ENCODE measurements around the gene CHST8.

CHST8 gene

GRCh38 chr19:33670398-33670797 is 48.6 kb downstream of the CHST8 start:
- Histone ChIP-seq H3K9ac (ENCODE audit: low read depth in 1 of 2, low read length in 2 of 2) (no peak overlapping the region), H3K4me3 (ENCODE audit: low read length in 2 of 2) (no peak overlapping the region), H3K9me3 (ENCODE audit: control insufficient read depth in 2 of 2, low read length in 2 of 2) (no peaks in the 10 kb centered on the region), H3K36me3 (ENCODE audit: control insufficient read depth in 2 of 2, insufficient read depth in 2 of 2, low read length in 2 of 2) (no peaks in the 10 kb centered on the region), H3K27me3 (ENCODE audit: control insufficient read depth in 2 of 2, insufficient read depth in 2 of 2, low read length in 2 of 2) (no peaks in the 10 kb centered on the region), H3K27ac (ENCODE audit: low read depth in 2 of 2, low read length in 2 of 2) (no peak overlapping the region), H3K4me1 (ENCODE audit: control insufficient read depth in 2 of 2, insufficient read depth in 2 of 2, low read length in 2 of 2) (no peaks in the 10 kb centered on the region)

- H3K36me3 ChIP-seq (ENCODE audit: control insufficient read depth in 2 of 2, insufficient read depth in 2 of 2, low read length in 2 of 2) = no peaks in the 10 kb centered on the region
- H3K4me3 ChIP-seq (ENCODE audit: low read length in 2 of 2) = no peak overlapping the region
- no peak overlapping the region for H3K27ac ChIP-seq (ENCODE audit: low read depth in 2 of 2, low read length in 2 of 2)
- no peaks in the 10 kb centered on the region for H3K4me1 ChIP-seq (ENCODE audit: control insufficient read depth in 2 of 2, insufficient read depth in 2 of 2, low read length in 2 of 2)
- H3K9me3 ChIP-seq (ENCODE audit: control insufficient read depth in 2 of 2, low read length in 2 of 2) = no peaks in the 10 kb centered on the region
- no peak overlapping the region for H3K9ac ChIP-seq (ENCODE audit: low read depth in 1 of 2, low read length in 2 of 2)
- no peaks in the 10 kb centered on the region for H3K27me3 ChIP-seq (ENCODE audit: control insufficient read depth in 2 of 2, insufficient read depth in 2 of 2, low read length in 2 of 2)
These were observed 49.5 kb downstream of the CHST8 start for GRCh38 chr19:33671211-33671610.

GRCh38 chr19:33673258-33673875 is 51.6 kb downstream of the CHST8 start:
- Histone ChIP-seq H3K27me3 (ENCODE audit: control insufficient read depth in 2 of 2, insufficient read depth in 2 of 2, low read length in 2 of 2) (no peaks in the 10 kb centered on the region), H3K9me3 (ENCODE audit: control insufficient read depth in 2 of 2, low read length in 2 of 2) (no peaks in the 10 kb centered on the region), H3K36me3 (ENCODE audit: control insufficient read depth in 2 of 2, insufficient read depth in 2 of 2, low read length in 2 of 2) (no peaks in the 10 kb centered on the region), H3K27ac (ENCODE audit: low read depth in 2 of 2, low read length in 2 of 2) (no peak overlapping the region), H3K4me1 (ENCODE audit: control insufficient read depth in 2 of 2, insufficient read depth in 2 of 2, low read length in 2 of 2) (no peaks in the 10 kb centered on the region), H3K4me3 (ENCODE audit: low read length in 2 of 2) (no peak overlapping the region), H3K9ac (ENCODE audit: low read depth in 1 of 2, low read length in 2 of 2) (no peak overlapping the region)

- no peaks in the 10 kb centered on the region for H3K36me3 ChIP-seq (ENCODE audit: control insufficient read depth in 2 of 2, insufficient read depth in 2 of 2, low read length in 2 of 2)
- no peaks in the 10 kb centered on the region for H3K4me1 ChIP-seq (ENCODE audit: control insufficient read depth in 2 of 2, insufficient read depth in 2 of 2, low read length in 2 of 2)
- H3K9ac ChIP-seq (ENCODE audit: low read depth in 1 of 2, low read length in 2 of 2) = no peak overlapping the region
- no peak overlapping the region for H3K4me3 ChIP-seq (ENCODE audit: low read length in 2 of 2)
- no peaks in the 10 kb centered on the region for H3K9me3 ChIP-seq (ENCODE audit: control insufficient read depth in 2 of 2, low read length in 2 of 2)
- no peak overlapping the region for H3K27ac ChIP-seq (ENCODE audit: low read depth in 2 of 2, low read length in 2 of 2)
- no peaks in the 10 kb centered on the region for H3K27me3 ChIP-seq (ENCODE audit: control insufficient read depth in 2 of 2, insufficient read depth in 2 of 2, low read length in 2 of 2)
These were observed 52.4 kb downstream of the CHST8 start for GRCh38 chr19:33673996-33674625.

GRCh38 chr19:33674626-33675367 is 53.0 kb downstream of the CHST8 start:
- Histone ChIP-seq H3K27ac (ENCODE audit: low read depth in 2 of 2, low read length in 2 of 2) (no peak overlapping the region), H3K9ac (ENCODE audit: low read depth in 1 of 2, low read length in 2 of 2) (no peak overlapping the region), H3K9me3 (ENCODE audit: control insufficient read depth in 2 of 2, low read length in 2 of 2) (no peaks in the 10 kb centered on the region), H3K4me1 (ENCODE audit: control insufficient read depth in 2 of 2, insufficient read depth in 2 of 2, low read length in 2 of 2) (no peaks in the 10 kb centered on the region), H3K36me3 (ENCODE audit: control insufficient read depth in 2 of 2, insufficient read depth in 2 of 2, low read length in 2 of 2) (no peaks in the 10 kb centered on the region), H3K4me3 (ENCODE audit: low read length in 2 of 2) (no peak overlapping the region), H3K27me3 (ENCODE audit: control insufficient read depth in 2 of 2, insufficient read depth in 2 of 2, low read length in 2 of 2) (no peaks in the 10 kb centered on the region)

- Histone ChIP-seq H3K9ac (ENCODE audit: low read depth in 1 of 2, low read length in 2 of 2) (no peak overlapping the region), H3K36me3 (ENCODE audit: control insufficient read depth in 2 of 2, insufficient read depth in 2 of 2, low read length in 2 of 2) (no peaks in the 10 kb centered on the region), H3K4me3 (ENCODE audit: low read length in 2 of 2) (no peak overlapping the region), H3K27ac (ENCODE audit: low read depth in 2 of 2, low read length in 2 of 2) (no peak overlapping the region), H3K4me1 (ENCODE audit: control insufficient read depth in 2 of 2, insufficient read depth in 2 of 2, low read length in 2 of 2) (no peaks in the 10 kb centered on the region), H3K9me3 (ENCODE audit: control insufficient read depth in 2 of 2, low read length in 2 of 2) (no peaks in the 10 kb centered on the region), H3K27me3 (ENCODE audit: control insufficient read depth in 2 of 2, insufficient read depth in 2 of 2, low read length in 2 of 2) (no peaks in the 10 kb centered on the region)
These were observed 53.9 kb downstream of the CHST8 start for GRCh38 chr19:33675501-33676124.

- H3K36me3 ChIP-seq (ENCODE audit: control insufficient read depth in 2 of 2, insufficient read depth in 2 of 2, low read length in 2 of 2) = no peaks in the 10 kb centered on the region
- no peak overlapping the region for H3K9ac ChIP-seq (ENCODE audit: low read depth in 1 of 2, low read length in 2 of 2)
- no peaks in the 10 kb centered on the region for H3K4me1 ChIP-seq (ENCODE audit: control insufficient read depth in 2 of 2, insufficient read depth in 2 of 2, low read length in 2 of 2)
- H3K27ac ChIP-seq (ENCODE audit: low read depth in 2 of 2, low read length in 2 of 2) = no peak overlapping the region
- no peak overlapping the region for H3K4me3 ChIP-seq (ENCODE audit: low read length in 2 of 2)
- no peaks in the 10 kb centered on the region for H3K9me3 ChIP-seq (ENCODE audit: control insufficient read depth in 2 of 2, low read length in 2 of 2)
- H3K27me3 ChIP-seq (ENCODE audit: control insufficient read depth in 2 of 2, insufficient read depth in 2 of 2, low read length in 2 of 2) = no peaks in the 10 kb centered on the region
These were observed 55.4 kb downstream of the CHST8 start for GRCh38 chr19:33676999-33677665.

- H3K36me3 ChIP-seq (ENCODE audit: control insufficient read depth in 2 of 2, insufficient read depth in 2 of 2, low read length in 2 of 2) = no peaks in the 10 kb centered on the region
- H3K27ac ChIP-seq (ENCODE audit: low read depth in 2 of 2, low read length in 2 of 2) = no peak overlapping the region
- H3K9ac ChIP-seq (ENCODE audit: low read depth in 1 of 2, low read length in 2 of 2) = no peak overlapping the region
- no peak overlapping the region for H3K4me3 ChIP-seq (ENCODE audit: low read length in 2 of 2)
- H3K27me3 ChIP-seq (ENCODE audit: control insufficient read depth in 2 of 2, insufficient read depth in 2 of 2, low read length in 2 of 2) = no peaks in the 10 kb centered on the region
- H3K9me3 ChIP-seq (ENCODE audit: control insufficient read depth in 2 of 2, low read length in 2 of 2) = no peaks in the 10 kb centered on the region
- no peaks in the 10 kb centered on the region for H3K4me1 ChIP-seq (ENCODE audit: control insufficient read depth in 2 of 2, insufficient read depth in 2 of 2, low read length in 2 of 2)
These were observed 56.1 kb downstream of the CHST8 start for GRCh38 chr19:33677745-33678426.

GRCh38 chr19:33678796-33679585 is 57.2 kb downstream of the CHST8 start:
- H3K4me3 ChIP-seq (ENCODE audit: low read length in 2 of 2) = no peak overlapping the region

More at GRCh38 chr19:33678796-33679585, 57.2 kb downstream of the CHST8 start:
- Histone ChIP-seq H3K36me3 (ENCODE audit: control insufficient read depth in 2 of 2, insufficient read depth in 2 of 2, low read length in 2 of 2) (no peaks in the 10 kb centered on the region), H3K27me3 (ENCODE audit: control insufficient read depth in 2 of 2, insufficient read depth in 2 of 2, low read length in 2 of 2) (peaks cover 0 to 2% of the 10 kb centered on the region in 2 donors), H3K9me3 (ENCODE audit: control insufficient read depth in 2 of 2, low read length in 2 of 2) (no peaks in the 10 kb centered on the region), H3K9ac (ENCODE audit: low read depth in 1 of 2, low read length in 2 of 2) (no peak overlapping the region), H3K27ac (ENCODE audit: low read depth in 2 of 2, low read length in 2 of 2) (no peak overlapping the region), H3K4me1 (ENCODE audit: control insufficient read depth in 2 of 2, insufficient read depth in 2 of 2, low read length in 2 of 2) (no peaks in the 10 kb centered on the region)
